ENCODE results near the gene SUMO3. TPM values are rescaled to one million over a fixed set of nuclear protein-coding genes. Genes with fewer than 3 reads are reported as not detected.
A peak's percentile ranks its signal among the peaks of the same experiment; 100 is the strongest.

The SUMO3 gene
- total and polyA plus RNA-seq, 10 of the 15 experiments (the other 5 are each of a cell fraction or from before 2014, with no cell fraction given) = 14.3 to 164 (median 89.9) TPM

GRCh38 chr21:44846485-44847260 lies 28.8 kb upstream of the SUMO3 start:
- ChIA-PET CTCF (interaction anchor here (1.0 to 1.7 kb wide), 4 partner anchors 10 to 95 kb away, joined by 3 to 5 read pairs (median 3); partner anchors contain the start of gene PTTG1IP), POLR2A (no interaction called here), RAD21 (ENCODE audit: unreplicated experiment) (no interaction called here), SMC1A (ENCODE audit: uncharacterized antibody, unreplicated experiment) (interaction anchor here (0.9 kb wide), 1 partner anchor 35 kb away, joined by 3 read pairs; no protein-coding TSS in a partner anchor)
- BruUV-seq (replicated peaks) = no TSS peak
- H3K4me3 ChIP-seq = 0 out of 2 replicates have a peak overlapping the region, but pooled peaks have one; percentile 47
- intact Hi-C loops (cut with micrococcal nuclease; ENCODE audit: unreplicated experiment) (no loop called here), in situ Hi-C loops (cut with MboI) (no loop called here)
- H3K9me3 ChIP-seq (replicated peaks; ENCODE audit: control insufficient read depth, insufficient read depth, low read length) = no peaks in the 10 kb centered on the region
- peak; percentile 16 for ATAC-seq
- WGBS (ENCODE audit: insufficient coverage, insufficient replicate concordance, low lambda C conversion rate, missing lambda C conversion rate) = 47% methylated on average over 27 of the region's 27 CpGs
- H3K79me2 ChIP-seq (ENCODE audit: control insufficient read depth, insufficient read depth, low read length) = no peaks in the 10 kb centered on the region
- H4K20me1 ChIP-seq (ENCODE audit: control insufficient read depth, insufficient read depth) = no peaks in the 10 kb centered on the region
- no peaks in the 10 kb centered on the region; the same call in 1 of the 2 replicates for H3K4me1 ChIP-seq (ENCODE audit: control insufficient read depth, insufficient read depth, low read length)
- H3K36me3 ChIP-seq (ENCODE audit: control insufficient read depth in 2 of 2, insufficient read depth in 2 of 2, low read length in 1 of 2) = peaks cover 0 to 12% of the 10 kb centered on the region in 2 experiments; a peak in 2 of 4 replicates
- TF ChIP-seq DPF2 (IDR thresholded peaks at IDR 0.05) (no peak), SRF (IDR thresholded peaks at IDR 0.05; ENCODE audit: low read depth in 2 of 2, low read length in 2 of 2) (no peak), BMI1 (IDR thresholded peaks at IDR 0.05; ENCODE audit: borderline replicate concordance) (no peak), ZNF622 (IDR thresholded peaks at IDR 0.05) (no peak), PAX8 (IDR thresholded peaks at IDR 0.05) (no peak), NFXL1 (IDR thresholded peaks at IDR 0.05; ENCODE audit: borderline replicate concordance) (no peak), POLR2A (IDR thresholded peaks at IDR 0.05; ENCODE audit: low read depth, low read length) (no peak), NFIC (IDR thresholded peaks at IDR 0.05; ENCODE audit: low read depth, low read length) (no peak), BRCA1 (IDR thresholded peaks at IDR 0.05; ENCODE audit: low read depth, low read length) (no peak), SPI1 (IDR thresholded peaks at IDR 0.05; ENCODE audit: borderline replicate concordance, insufficient read depth, low read depth, low read length) (no peak), CEBPZ (IDR thresholded peaks at IDR 0.05; ENCODE audit: low read depth, low read length) (no peak)
- H2AFZ ChIP-seq (ENCODE audit: control insufficient read depth, low read depth, low read length) = peak overlapping the region; percentile 61; the same call in 1 of the 2 replicates
- no peaks in the 10 kb centered on the region; a peak in 2 of 4 replicates for H3K27me3 ChIP-seq (replicated peaks in 1 of 2; ENCODE audit: control insufficient read depth in 2 of 2, insufficient read depth in 2 of 2, low read length in 1 of 2)
- H3K27ac ChIP-seq (ENCODE audit: control insufficient read depth, insufficient read depth) = no peak overlapping the region
- no peak overlapping the region; the same call in 1 of the 2 replicates for H3K9ac ChIP-seq (ENCODE audit: control insufficient read depth, insufficient read depth, low read length)
- DNase-seq (ENCODE audit: low read depth, low spot score) = no peak
- no peak for FAIRE-seq
- H3K4me2 ChIP-seq (ENCODE audit: control insufficient read depth, insufficient read depth) = peak overlapping the region; percentile 79; the same call in 1 of the 2 replicates
